GM12878 (cell line): ENCODE results near the gene MAGI2. TPM values are rescaled to one million over a fixed set of nuclear protein-coding genes. Genes with fewer than 3 reads are reported as not detected.

Experiments used
- ATAC-seq: fragments of 200-7000 bp; cut with Tn5 transposase; 3 replicates; pipeline ENCODE4 v1.9.1; 2020; ENCODE audit warnings: mild to moderate bottlenecking, moderate library complexity
- BruUV-seq: library from RNA; stranded (reverse); fragments of 400-500 nt; replicated peaks from 2 replicates; lab custom pipeline; 2021; lab: Mats Ljungman, UMichigan
- CTCF ChIA-PET: fragments of 300-600 bp; sonication (Branson Sonifier 250); formaldehyde crosslinking; extraction: SDS; loops from one replicate; lab custom pipeline; 2021; ENCODE audit warnings: inconsistent platforms; lab: Yijun Ruan, JAX
- POLR2A ChIA-PET: fragments of 350-600 bp; formaldehyde crosslinking; extraction: SDS; loops from one replicate; lab custom pipeline; 2021; ENCODE audit warnings: inconsistent platforms; lab: Charles Lee
- RAD21 ChIA-PET: fragments of 300-600 bp; sonication (Branson Sonifier 250); formaldehyde crosslinking; loops from one replicate; lab custom pipeline; 2023; ENCODE audit warnings: antibody characterized with exemption; ENCODE audit not compliant: unreplicated experiment; lab: Charles Lee
- SMC1A ChIA-PET: fragments of 300-600 bp; sonication (Branson Sonifier 250); formaldehyde crosslinking; loops from one replicate; lab custom pipeline; 2023; ENCODE audit not compliant: unreplicated experiment, uncharacterized antibody; lab: Charles Lee
- DNase-seq: peaks from one replicate; pipeline ENCODE4 v3.0.0-alpha.2; 2011; ENCODE audit warnings: low read depth, low spot score
- FAIRE-seq: peaks from 3 replicates; lab custom pipeline; 2011; peaks lifted over from hg19 to GRCh38; lab: Jason Lieb, UNC
- H2AFZ ChIP-seq: 2 replicates; pipeline ENCODE4 v1.6.0; 2011; ENCODE audit warnings: low read depth, low read length, control low read depth; ENCODE audit not compliant: control insufficient read depth
- H3K27ac ChIP-seq: 2 replicates; pipeline ENCODE4 v1.5.1; 2011; ENCODE audit warnings: control low read depth; ENCODE audit not compliant: control insufficient read depth, insufficient read depth
- H3K27me3 ChIP-seq, 2 experiments: replicated peaks in 1 of 2; 2 replicates each; pipeline versions ENCODE4 v1.6.0 to v1.6.1; 2011; ENCODE audit warnings: low read length in 1 of 2; ENCODE audit not compliant: control insufficient read depth in 2 of 2, insufficient read depth in 2 of 2
- H3K36me3 ChIP-seq, 2 experiments: 2 replicates each; pipeline ENCODE4 v1.5.1; 2011; ENCODE audit warnings: low read length in 1 of 2; ENCODE audit not compliant: control insufficient read depth in 2 of 2, insufficient read depth in 2 of 2
- H3K4me1 ChIP-seq: 2 replicates; pipeline ENCODE4 v1.6.1; 2011; ENCODE audit warnings: mild to moderate bottlenecking, low read length, moderate library complexity, mixed read lengths; ENCODE audit not compliant: control insufficient read depth, insufficient read depth
- H3K4me2 ChIP-seq: 2 replicates; pipeline ENCODE4 v1.6.0; 2011; ENCODE audit warnings: control low read depth; ENCODE audit not compliant: control insufficient read depth, insufficient read depth
- H3K4me3 ChIP-seq: fragments of 200-600 bp; sonication (generic); 2 replicates; pipeline ENCODE4 v1.5.1; 2016
- H3K79me2 ChIP-seq: 2 replicates; pipeline ENCODE4 v1.6.0; 2011; ENCODE audit warnings: low read length; ENCODE audit not compliant: control insufficient read depth, insufficient read depth
- H3K9ac ChIP-seq: 2 replicates; pipeline ENCODE4 v1.8.0; 2011; ENCODE audit warnings: low read length, control low read depth, mixed read lengths; ENCODE audit not compliant: control insufficient read depth, insufficient read depth
- H3K9me3 ChIP-seq: replicated peaks from 3 replicates; pipeline ENCODE4 v1.5.1; 2011; ENCODE audit warnings: mild to moderate bottlenecking, low read length; ENCODE audit not compliant: control insufficient read depth, insufficient read depth
- H4K20me1 ChIP-seq: 2 replicates; pipeline ENCODE4 v1.6.0; 2011; ENCODE audit not compliant: control insufficient read depth, insufficient read depth
- BHLHE40 ChIP-seq, 2 experiments: fragments of 450-650 bp in 1 of 2; IDR thresholded peaks; 2 replicates each; pipeline ENCODE4 v1.6.1; 2011 to 2017; ENCODE audit warnings: low read depth in 2 of 2, borderline replicate concordance in 1 of 2, improper control_type of control experiment in 1 of 2, low read length in 1 of 2, mild to moderate bottlenecking in 1 of 2
- BMI1 ChIP-seq: fragments of 450-650 bp; IDR thresholded peaks from 2 replicates; pipeline ENCODE4 v1.6.1; 2016; ENCODE audit warnings: mild to moderate bottlenecking, moderate library complexity, borderline replicate concordance
- CBFB ChIP-seq: IDR thresholded peaks from 2 replicates; pipeline ENCODE4 v1.6.1; 2016; ENCODE audit warnings: antibody characterized with exemption, low read depth
- GATAD2B ChIP-seq: fragments of 450-650 bp; conservative IDR thresholded peaks from 2 replicates; pipeline ENCODE4 v1.6.1; 2017; ENCODE audit warnings: low read depth, mild to moderate bottlenecking, moderate library complexity
- HSF1 ChIP-seq: fragments of 150-350 bp; IDR thresholded peaks from 2 replicates; pipeline ENCODE4 v1.6.1; 2014; ENCODE audit warnings: mild to moderate bottlenecking, low read depth, low read length
- KDM1A ChIP-seq: fragments of 200-600 bp; sonication (generic); IDR thresholded peaks from 2 replicates; pipeline ENCODE4 v1.6.1; 2016; ENCODE audit warnings: borderline replicate concordance
- RFX5 ChIP-seq: IDR thresholded peaks from 2 replicates; pipeline ENCODE4 v1.6.1; 2011; ENCODE audit warnings: low read depth, low read length, improper control_type of control experiment
- SIX5 ChIP-seq: IDR thresholded peaks from 2 replicates; pipeline ENCODE4 v1.6.1; 2011; ENCODE audit warnings: mild to moderate bottlenecking, low read depth, low read length, moderate library complexity; ENCODE audit not compliant: severe bottlenecking
- SP1 ChIP-seq: IDR thresholded peaks from one replicate; pipeline ENCODE4 v1.6.1; 2011; ENCODE audit warnings: low read depth, low read length
- SPI1 ChIP-seq: IDR thresholded peaks from 2 replicates; pipeline ENCODE4 v1.6.1; 2011; ENCODE audit warnings: low read depth, mild to moderate bottlenecking, low read length, moderate library complexity, borderline replicate concordance; ENCODE audit not compliant: insufficient read depth
- WGBS: methylation state at CpG from one replicate; pipeline ENCODE4 v1.1.6; 2016; ENCODE audit warnings: low lambda C conversion rate; ENCODE audit not compliant: insufficient replicate concordance, insufficient coverage; ENCODE audit errors: missing lambda C conversion rate; 5-methylcytosine and 5-hydroxymethylcytosine counted together
- in situ Hi-C: fragments of 300-500 bp; cut with MboI; formaldehyde crosslinking; loops from 9 replicates; pipeline ENCODE4 v1.14.3; 2018; ENCODE audit warnings: mixed read lengths
- intact Hi-C: fragments of 100-400 bp; cut with micrococcal nuclease; formaldehyde crosslinking; loops from one replicate; pipeline ENCODE4 v1.14.2; 2022; ENCODE audit not compliant: unreplicated experiment
- polyA plus RNA-seq, 11 experiments: library from polyadenylated mRNA; depleted of rRNA in 4 of 11; unstranded in 6 of 11; stranded (reverse) in 5 of 11; fragments of >200 nt; fragmentation: Nextera tagmentation in 4 of 11; fragmentation: Illumina TruSeq in 1 of 11; extraction: Ambion mirVana in 4 of 11; extraction: Trizol in 1 of 11; gene quantifications; 1 replicate in 1 of 11; 2 replicates in 10 of 11; pipeline versions ENCODE4 v1.2.1 to v1.2.3, GENCODE V29; 2011 to 2016; ENCODE audit warnings: inconsistent platforms in 2 of 11, missing spikeins in 2 of 11, low read depth in 1 of 11
- total RNA-seq, 4 experiments: library from RNA; depleted of rRNA in 3 of 4; stranded (reverse); fragments of >200 nt in 3 of 4; fragmentation: Illumina TruSeq in 1 of 4; extraction: Trizol in 1 of 4; gene quantifications; 2 replicates each; pipeline versions ENCODE4 v1.2.1 to v1.2.3, GENCODE V29; 2013 to 2021
- TF ChIP-seq, protein P1 (sequence below): fragments of 450-650 bp; IDR thresholded peaks from 2 replicates; pipeline ENCODE4 v1.6.1; 2018; ENCODE audit warnings: borderline replicate concordance, mild to moderate bottlenecking; ENCODE audit not compliant: partially characterized antibody

Gene MAGI2
- total and polyA plus RNA-seq, 10 of the 15 experiments (the other 5 are each of a cell fraction or from before 2014, with no cell fraction given), result 0.01 to 0.31 (median 0.05) TPM; not detected in 2

GRCh38 chr7:78125884-78126283 is 1327.6 kb downstream of the MAGI2 start:
- Histone ChIP-seq H3K27ac (no peak overlapping the region), H3K36me3 (no peaks in the 10 kb centered on the region)
- 0% methylated on average over 2 of the region's 2 CpGs for WGBS
- in situ Hi-C loops, result no loop called here
- POLR2A ChIA-PET, result no interaction called here
- RAD21 ChIA-PET, result no interaction called here
- TF ChIP-seq GATAD2B, result no peak
- no peak for TF ChIP-seq SIX5
- TF ChIP-seq SP1, result no peak
- no peak for TF ChIP-seq BMI1
- no peak for TF ChIP-seq HSF1
- TF ChIP-seq BHLHE40 (IDR thresholded peaks at IDR 0.05; ENCODE audit: borderline replicate concordance in 1 of 2, low read depth in 2 of 2, low read length in 1 of 2), result no peak
- TF ChIP-seq CBFB, result no peak
- TF ChIP-seq, protein P1, sequence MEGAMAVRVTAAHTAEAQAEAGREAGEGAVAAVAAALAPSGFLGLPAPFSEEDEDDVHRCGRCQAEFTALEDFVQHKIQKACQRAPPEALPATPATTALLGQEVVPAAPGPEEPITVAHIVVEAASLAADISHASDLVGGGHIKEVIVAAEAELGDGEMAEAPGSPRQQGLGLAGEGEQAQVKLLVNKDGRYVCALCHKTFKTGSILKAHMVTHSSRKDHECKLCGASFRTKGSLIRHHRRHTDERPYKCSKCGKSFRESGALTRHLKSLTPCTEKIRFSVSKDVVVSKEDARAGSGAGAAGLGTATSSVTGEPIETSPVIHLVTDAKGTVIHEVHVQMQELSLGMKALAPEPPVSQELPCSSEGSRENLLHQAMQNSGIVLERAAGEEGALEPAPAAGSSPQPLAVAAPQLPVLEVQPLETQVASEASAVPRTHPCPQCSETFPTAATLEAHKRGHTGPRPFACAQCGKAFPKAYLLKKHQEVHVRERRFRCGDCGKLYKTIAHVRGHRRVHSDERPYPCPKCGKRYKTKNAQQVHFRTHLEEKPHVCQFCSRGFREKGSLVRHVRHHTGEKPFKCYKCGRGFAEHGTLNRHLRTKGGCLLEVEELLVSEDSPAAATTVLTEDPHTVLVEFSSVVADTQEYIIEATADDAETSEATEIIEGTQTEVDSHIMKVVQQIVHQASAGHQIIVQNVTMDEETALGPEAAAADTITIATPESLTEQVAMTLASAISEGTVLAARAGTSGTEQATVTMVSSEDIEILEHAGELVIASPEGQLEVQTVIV, result no peak
- no peak for TF ChIP-seq KDM1A
- TF ChIP-seq RFX5, result no peak
- no peak for TF ChIP-seq SPI1
- TF ChIP-seq, all 136 proteins: peak for 0
- DNase-seq (no peak), FAIRE-seq (no peak), ATAC-seq (no peak)
- Histone ChIP-seq H4K20me1 (no peaks in the 10 kb centered on the region), H3K27me3 (no peaks in the 10 kb centered on the region; a peak in 1 of 4 replicates), H2AFZ (no peak overlapping the region), H3K4me1 (no peaks in the 10 kb centered on the region), H3K9me3 (no peaks in the 10 kb centered on the region), H3K4me2 (no peak overlapping the region), H3K9ac (no peak overlapping the region), H3K4me3 (no peak overlapping the region), H3K79me2 (no peaks in the 10 kb centered on the region)
- SMC1A ChIA-PET, result no interaction called here
- intact Hi-C loops, result no loop called here
- CTCF ChIA-PET, result no interaction called here
- BruUV-seq, result no TSS peak
